Measurements from ENCODE around the gene SLC6A6.

DNA sequence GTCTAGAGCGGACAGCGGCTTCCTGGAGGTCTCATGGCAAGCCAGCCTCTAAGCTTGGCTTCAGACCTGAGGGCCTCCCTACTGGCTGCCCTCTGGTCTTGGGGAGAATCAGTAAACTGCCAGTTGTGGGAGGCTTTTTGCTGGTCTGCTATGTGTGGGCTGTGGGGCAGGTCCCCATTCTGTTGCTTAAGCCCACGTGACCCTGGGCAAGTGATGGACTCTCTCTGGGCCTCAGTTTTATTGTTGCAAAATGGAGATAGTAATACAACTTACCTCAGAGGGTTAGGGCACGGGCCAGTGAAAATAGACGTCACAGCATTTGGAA lies 61.7 kb downstream of the SLC6A6 start:
- TF ChIP-seq POLR2A (IDR thresholded peaks at IDR 0.05; ENCODE audit: low read length) (no peak), GATA1 (IDR thresholded peaks at IDR 0.05; ENCODE audit: low read depth, low read length) (no peak)

Data from erythroblast (primary cell).